ENCODE measurements around the gene NOG.
A peak's percentile ranks its signal among the peaks of the same experiment; 100 is the strongest.

Gene NOG

DNA sequence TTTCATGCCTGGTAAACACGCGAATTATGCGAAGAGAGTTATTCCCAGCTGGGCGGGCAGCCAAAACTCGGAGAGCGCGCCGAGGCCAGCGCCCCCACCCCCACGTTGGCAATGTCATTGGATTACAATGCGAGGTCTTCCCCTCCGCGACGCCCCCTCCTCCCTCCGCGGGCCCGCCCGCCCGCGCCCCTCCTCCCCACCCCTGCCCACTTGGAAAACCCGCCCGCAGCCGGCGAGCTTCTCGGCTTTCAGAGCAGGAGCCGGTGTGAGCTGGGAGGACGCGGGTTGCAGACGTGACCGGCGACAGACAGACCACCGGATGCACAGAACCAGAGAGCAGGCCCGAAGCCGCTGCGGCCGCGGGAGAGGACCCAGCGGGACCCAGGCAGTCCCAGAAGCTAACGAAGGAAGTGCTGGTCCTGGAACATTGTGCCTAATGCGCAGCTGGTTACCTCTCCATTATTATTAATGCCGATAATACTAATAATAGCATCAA, 4.0 kb downstream of the NOG start:
- DNase-seq (ENCODE audit: low read depth), result peak; percentile 48
- peak overlapping the region; percentile 57 for H3K4me3 ChIP-seq (ENCODE audit: low read depth, low read length)
- TF ChIP-seq, protein P1, sequence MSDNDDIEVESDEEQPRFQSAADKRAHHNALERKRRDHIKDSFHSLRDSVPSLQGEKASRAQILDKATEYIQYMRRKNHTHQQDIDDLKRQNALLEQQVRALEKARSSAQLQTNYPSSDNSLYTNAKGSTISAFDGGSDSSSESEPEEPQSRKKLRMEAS (IDR thresholded peaks at IDR 0.05; ENCODE audit: low read depth, low read length), result no peak
- TF ChIP-seq POLR2A (IDR thresholded peaks at IDR 0.05; ENCODE audit: extremely low read depth, insufficient read length) (no peak), MYC (IDR thresholded peaks at IDR 0.05; ENCODE audit: low read depth, low read length) (no peak)
- TF ChIP-seq, protein P2, sequence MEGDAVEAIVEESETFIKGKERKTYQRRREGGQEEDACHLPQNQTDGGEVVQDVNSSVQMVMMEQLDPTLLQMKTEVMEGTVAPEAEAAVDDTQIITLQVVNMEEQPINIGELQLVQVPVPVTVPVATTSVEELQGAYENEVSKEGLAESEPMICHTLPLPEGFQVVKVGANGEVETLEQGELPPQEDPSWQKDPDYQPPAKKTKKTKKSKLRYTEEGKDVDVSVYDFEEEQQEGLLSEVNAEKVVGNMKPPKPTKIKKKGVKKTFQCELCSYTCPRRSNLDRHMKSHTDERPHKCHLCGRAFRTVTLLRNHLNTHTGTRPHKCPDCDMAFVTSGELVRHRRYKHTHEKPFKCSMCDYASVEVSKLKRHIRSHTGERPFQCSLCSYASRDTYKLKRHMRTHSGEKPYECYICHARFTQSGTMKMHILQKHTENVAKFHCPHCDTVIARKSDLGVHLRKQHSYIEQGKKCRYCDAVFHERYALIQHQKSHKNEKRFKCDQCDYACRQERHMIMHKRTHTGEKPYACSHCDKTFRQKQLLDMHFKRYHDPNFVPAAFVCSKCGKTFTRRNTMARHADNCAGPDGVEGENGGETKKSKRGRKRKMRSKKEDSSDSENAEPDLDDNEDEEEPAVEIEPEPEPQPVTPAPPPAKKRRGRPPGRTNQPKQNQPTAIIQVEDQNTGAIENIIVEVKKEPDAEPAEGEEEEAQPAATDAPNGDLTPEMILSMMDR (IDR thresholded peaks at IDR 0.05; ENCODE audit: low read depth, low read length), result no peak

DNA sequence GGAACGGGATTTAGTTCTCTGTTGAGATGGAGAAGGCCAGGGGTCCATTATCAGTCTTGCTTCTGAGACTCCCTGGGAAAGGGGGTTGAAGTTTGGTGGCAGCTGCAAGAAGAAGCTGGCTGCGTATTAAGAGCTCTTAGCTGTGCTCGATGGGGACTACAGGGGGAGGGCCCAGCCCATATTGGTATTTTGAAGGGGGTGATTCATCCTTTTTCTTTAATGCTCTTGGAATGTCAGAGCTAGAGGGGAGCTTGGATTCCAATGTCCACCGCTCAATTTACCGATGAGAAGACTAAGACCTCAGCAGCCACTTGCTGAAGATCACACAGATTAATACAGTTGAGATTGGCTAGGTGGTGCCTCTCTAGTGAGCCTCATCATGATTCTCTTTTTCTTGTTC, 5.0 kb downstream of the NOG start:
- no peak for DNase-seq (ENCODE audit: low read depth)
- TF ChIP-seq, protein P1 (IDR thresholded peaks at IDR 0.05; ENCODE audit: low read depth, low read length), result no peak
- TF ChIP-seq POLR2A (IDR thresholded peaks at IDR 0.05; ENCODE audit: extremely low read depth, insufficient read length) (no peak), MYC (IDR thresholded peaks at IDR 0.05; ENCODE audit: low read depth, low read length) (no peak)
- TF ChIP-seq, protein P2 (IDR thresholded peaks at IDR 0.05; ENCODE audit: low read depth, low read length), result no peak
- H3K4me3 ChIP-seq (ENCODE audit: low read depth, low read length), result no peak overlapping the region

DNA sequence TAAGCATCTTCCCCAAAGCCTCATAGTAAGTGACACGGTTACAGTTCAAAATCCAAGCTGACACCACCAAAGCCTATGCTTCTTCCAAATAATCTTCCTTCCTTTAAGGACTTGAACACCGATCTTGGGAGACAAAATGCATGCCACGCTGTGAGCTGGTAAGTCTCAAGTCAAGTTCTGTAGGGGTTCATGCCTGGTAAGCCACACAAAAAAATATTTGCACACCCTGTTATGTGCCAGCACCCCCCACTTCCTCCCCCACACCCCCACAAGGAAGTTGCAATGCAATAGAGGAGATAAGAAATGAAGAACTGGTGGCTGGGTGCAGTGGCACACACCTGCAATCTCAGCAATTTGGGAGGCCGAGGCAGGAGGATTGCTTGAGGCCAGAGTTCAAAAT, 5.6 kb downstream of the NOG start:
- TF ChIP-seq, protein P1 (IDR thresholded peaks at IDR 0.05; ENCODE audit: low read depth, low read length), result no peak
- TF ChIP-seq, protein P2 (IDR thresholded peaks at IDR 0.05; ENCODE audit: low read depth, low read length), result no peak
- TF ChIP-seq MYC (IDR thresholded peaks at IDR 0.05; ENCODE audit: low read depth, low read length), result no peak
- no peak for TF ChIP-seq POLR2A (IDR thresholded peaks at IDR 0.05; ENCODE audit: extremely low read depth, insufficient read length)
- peak; percentile 56 for DNase-seq (ENCODE audit: low read depth)
- H3K4me3 ChIP-seq (ENCODE audit: low read depth, low read length), result no peak overlapping the region

DNA sequence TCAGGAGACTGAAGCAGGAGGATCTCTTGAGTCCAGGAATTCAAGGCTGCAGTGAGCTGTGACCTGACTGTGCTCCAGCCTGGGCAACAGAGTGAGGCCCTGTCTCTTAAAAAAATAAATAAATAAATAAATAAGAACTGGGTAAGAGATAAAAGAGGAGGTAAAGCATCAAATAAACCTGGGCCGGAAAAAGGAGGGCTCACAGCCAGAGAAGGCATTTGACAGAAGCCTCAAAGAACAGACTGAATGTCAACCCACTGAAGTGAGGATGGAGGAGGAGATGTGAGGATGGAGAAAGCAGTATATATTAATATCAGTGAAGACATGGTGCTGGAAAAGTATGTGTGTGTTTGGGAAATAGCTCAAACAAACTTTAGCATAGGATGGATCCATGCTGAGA, 6.1 kb downstream of the NOG start:
- TF ChIP-seq MYC (IDR thresholded peaks at IDR 0.05; ENCODE audit: low read depth, low read length), result no peak
- TF ChIP-seq, protein P1 (IDR thresholded peaks at IDR 0.05; ENCODE audit: low read depth, low read length), result no peak
- TF ChIP-seq, protein P2 (IDR thresholded peaks at IDR 0.05; ENCODE audit: low read depth, low read length), result no peak
- no peak for TF ChIP-seq POLR2A (IDR thresholded peaks at IDR 0.05; ENCODE audit: extremely low read depth, insufficient read length)
- no peak overlapping the region for H3K4me3 ChIP-seq (ENCODE audit: low read depth, low read length)
- no peak for DNase-seq (ENCODE audit: low read depth)

DNA sequence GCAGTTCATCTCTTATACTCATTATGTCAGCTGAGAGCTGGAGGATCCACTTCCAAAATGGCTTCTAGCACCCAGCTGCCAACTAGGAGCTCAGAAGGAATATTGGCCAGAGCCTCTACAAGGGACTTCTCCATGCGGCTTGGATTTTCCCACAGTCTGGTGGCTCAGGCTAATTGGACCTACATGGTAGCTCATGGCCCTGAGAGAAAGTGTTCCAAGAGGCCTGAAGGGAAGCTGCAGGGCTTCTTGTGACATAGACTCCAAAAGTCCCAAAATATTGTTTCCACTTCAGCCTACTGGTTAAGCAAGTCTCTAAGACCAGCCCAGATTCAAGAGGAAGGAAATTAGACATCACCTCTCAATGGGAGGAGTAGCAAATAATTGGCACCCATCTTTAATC, 6.8 kb downstream of the NOG start:
- no peak overlapping the region for H3K4me3 ChIP-seq (ENCODE audit: low read depth, low read length)
- TF ChIP-seq POLR2A (IDR thresholded peaks at IDR 0.05; ENCODE audit: extremely low read depth, insufficient read length), result no peak
- TF ChIP-seq, protein P2 (IDR thresholded peaks at IDR 0.05; ENCODE audit: low read depth, low read length), result no peak
- TF ChIP-seq MYC (IDR thresholded peaks at IDR 0.05; ENCODE audit: low read depth, low read length), result no peak
- TF ChIP-seq, protein P1 (IDR thresholded peaks at IDR 0.05; ENCODE audit: low read depth, low read length), result no peak
- DNase-seq (ENCODE audit: low read depth), result no peak

All from NB4 (cell line).